Stimulated activated CD4-positive, alpha-beta T cell treated with anti-CD3 and anti-CD28 coated beads, Interleukin-2, amount 100 ng/mL, for 4 hours (primary cell): ENCODE measurements around the gene EXD3.
"Not testable (repeated sequence)": the region's sequence is repeated elsewhere in the genome, so short reads cannot be mapped to it uniquely, and the experiment has no call there.

ENCODE experiments used
- DNase-seq: peaks from one replicate; pipeline ENCODE4 v3.0.0-alpha.2; 2020; ENCODE audit warnings: low read depth

The EXD3 gene

DNA sequence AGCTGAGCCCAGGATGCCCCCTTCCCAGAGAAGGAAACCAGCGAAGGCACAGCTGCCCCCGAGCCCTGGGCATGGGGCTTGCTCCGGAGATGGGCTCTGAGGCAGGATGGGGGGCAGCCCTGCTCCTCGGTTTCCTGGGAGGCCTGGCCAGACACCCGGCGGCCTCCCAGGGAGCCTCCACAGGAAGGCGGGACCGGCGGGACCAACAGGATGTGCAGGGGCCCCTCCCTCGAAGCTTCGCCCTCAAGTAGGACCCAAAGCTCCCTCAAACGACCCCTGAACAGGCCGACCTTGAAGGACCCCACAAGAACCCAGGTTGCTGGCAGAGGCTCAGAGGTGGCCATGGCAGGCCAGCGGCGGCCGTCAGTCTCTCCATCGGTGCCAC is 11.7 kb downstream of the EXD3 start:
- DNase-seq, result no peak

DNA sequence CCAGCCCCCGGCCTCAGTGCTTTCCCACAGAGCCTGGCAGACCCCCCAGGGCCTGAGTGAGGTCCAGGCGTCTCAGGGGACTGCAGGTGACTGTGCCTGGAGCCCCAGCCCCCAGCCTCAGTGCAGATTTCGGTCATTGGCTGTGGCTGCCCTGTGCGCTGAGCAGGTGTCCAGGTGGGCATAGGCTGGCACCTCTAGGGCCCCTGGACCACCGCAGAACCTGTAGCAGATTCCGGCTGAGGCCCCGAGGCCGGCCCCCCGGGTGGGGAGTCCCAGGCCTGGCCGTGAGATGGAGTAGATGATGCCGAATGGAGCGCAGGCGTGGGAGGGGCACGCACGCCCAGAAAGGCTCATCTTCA is 12.1 kb downstream of the EXD3 start:
- DNase-seq, result no peak

DNA sequence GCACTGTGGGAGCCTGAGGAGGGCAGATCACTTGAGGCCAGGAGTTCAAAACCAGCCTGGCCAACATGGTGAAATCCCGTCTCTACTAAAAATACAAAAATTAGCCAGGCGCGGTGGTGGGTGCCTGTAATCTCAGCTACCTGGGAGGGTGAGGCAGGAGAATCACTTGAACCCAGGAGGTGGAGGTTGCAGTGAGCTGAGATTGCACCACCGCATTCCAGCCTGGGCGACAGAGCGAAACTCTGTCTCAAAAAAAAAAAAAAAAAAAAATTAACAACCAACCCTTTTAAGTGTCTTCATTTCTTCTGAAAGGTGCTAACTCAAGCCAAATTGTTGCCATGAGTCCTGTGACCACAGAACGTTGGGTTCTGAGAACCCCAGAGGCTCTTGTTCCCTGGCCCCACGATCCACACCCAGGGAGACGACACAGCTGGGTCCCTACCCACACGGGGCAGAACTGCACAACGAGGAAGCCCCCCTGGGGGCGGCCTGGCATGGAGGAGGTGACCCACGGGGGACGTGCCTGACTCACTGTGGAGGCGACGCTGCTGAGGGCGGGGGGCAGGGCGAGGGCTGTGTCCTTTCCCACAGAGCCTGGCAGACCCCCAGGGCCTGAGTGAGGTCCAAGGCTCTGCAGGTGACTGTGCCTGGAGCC is 12.6 kb downstream of the EXD3 start:
- DNase-seq, result not testable (repeated sequence)

DNA sequence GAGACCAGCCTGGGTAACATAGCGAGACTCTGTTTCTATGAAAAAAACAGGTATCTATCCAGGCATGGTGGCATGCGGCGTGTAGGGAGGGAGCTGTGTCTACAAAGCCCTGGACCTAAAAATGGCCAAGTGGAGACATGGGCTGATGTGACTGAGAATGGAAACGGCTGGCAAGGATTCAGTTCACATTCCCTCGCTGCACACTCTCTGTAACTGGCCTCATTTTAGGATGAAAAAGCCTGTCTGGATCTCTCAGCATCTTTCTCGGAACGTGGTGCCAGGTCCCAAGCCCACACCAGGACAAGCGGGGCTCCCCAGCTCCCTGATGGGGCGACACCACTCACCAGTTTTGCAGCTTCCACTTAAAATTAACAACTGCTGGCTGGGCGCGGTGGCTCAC is 13.4 kb downstream of the EXD3 start:
- DNase-seq, result no peak

DNA sequence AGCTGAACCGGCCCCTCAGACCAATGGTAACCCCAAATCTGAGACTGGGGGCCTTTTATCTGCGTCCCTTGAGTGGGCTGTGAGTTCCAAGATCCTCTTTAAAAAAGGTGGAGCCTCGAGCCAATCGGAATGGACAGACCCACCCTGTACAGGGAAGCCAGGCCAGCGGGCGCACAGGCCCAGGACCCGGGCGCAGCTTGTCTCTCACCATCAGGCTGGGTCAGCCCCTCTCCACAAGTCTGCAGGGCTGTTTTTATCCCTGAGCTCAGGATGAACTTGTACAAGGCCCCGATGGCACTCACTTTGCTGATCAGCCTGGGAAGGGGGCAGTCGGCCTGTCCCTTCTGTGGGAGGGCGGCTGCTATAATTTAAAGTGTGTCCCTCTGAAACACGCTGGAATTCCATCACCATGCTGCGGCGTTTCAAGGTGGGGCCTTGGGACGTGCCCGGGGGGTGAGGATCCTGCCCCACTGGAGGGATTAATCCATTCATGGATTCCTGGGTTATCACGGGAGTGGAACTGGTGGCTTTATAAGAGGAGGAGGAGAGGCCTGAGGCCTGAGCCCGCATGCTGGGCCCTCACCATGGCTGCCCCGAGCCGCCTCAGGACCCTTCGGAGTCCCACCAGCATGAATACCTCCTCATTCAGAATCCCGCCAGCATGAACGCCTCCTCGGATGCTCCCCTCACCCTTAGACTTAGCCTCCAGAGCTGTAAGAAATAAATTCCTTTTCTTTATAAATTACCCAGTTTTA is 14.1 kb downstream of the EXD3 start:
- DNase-seq, result no peak

DNA sequence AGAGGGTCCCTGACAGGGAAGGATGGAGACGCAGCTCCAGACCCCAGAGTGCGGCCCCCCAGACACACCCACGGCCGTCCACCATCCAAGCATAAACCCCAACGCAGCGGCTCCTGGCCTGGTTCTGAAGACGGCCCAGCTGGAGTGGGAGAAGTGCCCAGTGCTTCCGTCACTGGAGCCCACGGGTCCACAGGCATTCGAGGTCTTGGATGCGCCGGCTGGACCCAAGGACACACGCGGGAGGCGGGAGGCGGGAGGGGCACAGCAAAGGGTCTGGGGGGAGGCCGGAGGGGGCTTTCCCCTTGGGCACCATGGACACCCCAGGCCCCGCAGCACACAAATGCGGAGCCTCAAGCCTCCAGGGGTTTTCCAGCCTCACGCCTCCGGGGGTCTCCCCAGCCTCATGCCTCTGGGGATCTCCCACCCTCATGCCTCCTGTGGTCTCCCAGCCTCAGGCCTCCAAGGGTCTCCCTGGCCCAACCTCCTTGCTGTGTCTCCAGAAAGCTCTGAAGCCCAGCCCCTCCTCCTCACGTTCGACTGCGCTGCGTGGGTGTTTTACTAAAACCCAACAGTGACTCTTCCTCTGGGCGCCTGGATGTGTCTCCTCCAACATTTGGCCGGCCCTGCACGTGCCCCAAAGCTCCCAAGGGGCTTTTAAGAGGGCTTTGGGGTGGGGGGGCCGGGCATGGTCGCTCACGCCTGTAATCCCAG is 15.2 kb downstream of the EXD3 start:
- no peak for DNase-seq

DNA sequence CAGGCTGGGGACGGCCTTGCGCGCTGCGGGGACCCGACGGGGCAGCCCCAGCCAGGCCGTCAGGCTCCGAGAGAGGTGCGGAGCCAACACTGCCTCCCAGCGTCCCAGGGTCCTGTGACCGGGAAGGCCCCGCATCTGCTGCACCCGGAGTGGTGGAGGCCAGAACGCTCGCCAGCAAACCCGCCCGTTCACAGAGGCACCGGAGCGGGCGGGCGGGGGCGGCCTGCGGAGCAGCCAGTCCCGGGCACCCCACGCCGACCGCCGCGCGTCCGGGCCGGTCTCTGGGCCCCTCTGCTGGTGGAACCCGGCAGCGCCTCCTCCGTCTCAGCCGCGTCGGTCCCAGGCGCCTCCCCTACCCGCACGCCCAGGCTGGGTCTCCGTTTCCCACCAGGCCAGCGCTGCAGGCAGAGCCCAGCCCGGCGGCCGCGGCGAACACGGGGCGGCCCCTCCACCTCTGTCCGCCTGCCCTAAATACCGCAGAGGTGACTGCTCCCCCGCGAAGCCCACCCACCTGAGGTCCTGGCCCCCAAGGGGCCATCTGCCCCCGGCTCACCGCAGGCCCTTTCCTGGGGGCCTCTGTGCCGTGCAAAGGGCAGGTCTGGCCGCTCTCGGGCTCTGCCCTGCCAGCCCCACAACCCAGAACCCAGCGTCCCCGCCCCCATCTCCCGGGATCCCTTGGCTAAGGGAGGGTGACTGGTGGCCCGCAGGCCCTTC is 15.9 kb downstream of the EXD3 start:
- DNase-seq, result peak; percentile 50

DNA sequence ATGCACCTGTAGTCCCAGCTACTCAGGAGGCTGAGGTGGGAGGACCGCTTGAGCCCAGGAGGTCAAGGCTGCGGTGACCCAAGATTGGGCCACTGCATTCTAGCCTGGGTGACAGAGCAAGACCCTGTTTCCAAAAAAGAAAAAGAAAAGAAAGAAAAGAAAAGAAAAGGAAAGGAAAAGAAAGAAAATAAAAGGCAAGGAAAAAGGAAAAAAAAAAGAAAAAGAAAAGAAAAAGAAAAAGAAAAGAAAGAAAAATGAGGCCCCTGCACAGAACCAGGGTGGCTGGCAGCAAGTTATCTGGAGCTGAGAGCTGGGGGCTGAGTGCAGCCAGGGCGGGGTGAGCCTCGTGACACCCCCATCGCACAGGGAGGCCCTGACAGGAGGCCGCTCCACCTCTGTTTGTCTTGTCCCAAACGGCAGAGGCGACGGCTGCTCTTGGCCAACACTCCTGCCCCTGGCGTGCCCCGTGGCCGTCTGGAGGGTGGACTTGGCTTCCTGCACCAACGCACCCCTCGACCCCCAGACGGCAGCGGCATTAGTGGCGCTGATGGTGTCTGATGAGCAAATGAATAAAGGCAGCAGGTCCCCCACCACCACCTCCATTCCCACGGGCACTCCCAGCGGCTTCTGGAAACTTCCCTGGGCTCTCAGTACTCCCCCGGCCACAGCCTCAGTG is 16.7 kb downstream of the EXD3 start:
- no peak for DNase-seq

DNA sequence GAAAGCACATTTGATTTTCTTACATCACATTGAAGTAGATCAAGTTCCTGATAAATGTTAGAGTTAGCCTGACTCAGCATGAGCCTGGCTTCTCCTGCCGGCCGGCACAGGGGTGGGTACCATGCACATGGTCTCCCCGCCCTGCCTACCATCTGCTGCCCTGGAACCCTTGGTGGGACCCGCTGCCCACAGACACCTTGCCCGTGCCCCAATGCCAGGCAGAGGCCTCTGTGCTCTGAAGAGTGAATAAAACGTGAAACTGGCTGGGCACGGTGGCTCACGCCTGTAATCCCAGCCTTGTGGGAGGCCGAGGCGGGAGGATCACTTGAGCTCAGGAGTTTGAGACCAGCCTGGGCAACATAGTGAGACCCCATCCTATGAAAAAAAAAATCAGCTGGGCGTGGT is 17.3 kb downstream of the EXD3 start:
- no peak for DNase-seq

DNA sequence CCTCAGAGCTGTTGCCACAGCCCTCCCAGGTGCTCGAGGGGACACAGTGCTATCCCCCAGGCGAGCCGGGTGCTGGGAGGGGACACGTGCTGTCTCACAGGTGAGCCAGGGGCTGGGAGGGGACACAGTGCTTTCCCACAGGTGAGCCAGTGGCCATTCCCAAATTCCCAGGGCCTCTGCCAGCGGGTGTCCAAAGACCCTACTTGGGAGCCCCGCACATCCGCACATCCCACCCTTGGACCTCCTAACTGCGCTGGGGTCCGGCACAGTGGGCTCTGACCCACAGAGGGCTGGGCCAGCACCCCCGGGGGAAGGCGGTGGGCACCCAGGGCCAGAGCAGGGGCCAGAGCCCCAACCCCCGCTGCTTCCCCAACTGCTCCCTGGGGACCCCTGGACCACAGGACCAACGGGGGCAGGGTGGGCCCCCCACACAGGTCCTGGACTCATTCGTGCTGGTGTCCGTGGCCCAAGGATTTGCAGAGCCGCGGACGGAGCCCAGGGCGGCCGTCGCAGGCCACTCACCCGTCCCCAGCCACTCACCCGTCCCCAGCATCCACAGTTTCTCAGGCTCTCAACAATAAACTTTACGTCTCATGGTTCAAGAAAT is 17.9 kb downstream of the EXD3 start:
- DNase-seq, result no peak

DNA sequence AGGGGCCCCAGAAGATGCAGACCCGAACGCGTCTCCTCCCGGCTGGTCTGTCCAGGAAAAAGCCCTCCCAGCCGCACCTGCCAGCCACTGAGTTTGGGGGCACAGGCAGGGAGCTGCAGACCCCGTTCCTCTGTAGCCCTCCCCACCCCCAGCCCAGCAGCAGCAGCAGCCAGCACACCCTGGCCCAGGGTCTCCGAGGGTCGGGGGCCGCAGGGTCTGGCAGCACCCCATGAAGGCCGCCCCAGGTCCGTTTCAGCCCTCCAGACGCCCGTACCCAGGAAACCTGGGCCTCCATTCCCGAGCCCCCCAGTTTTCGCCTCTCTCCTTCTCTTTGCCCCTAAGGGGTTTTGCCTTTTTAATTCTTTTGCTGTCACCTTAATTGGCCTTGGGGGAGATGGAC is 19.7 kb downstream of the EXD3 start:
- no peak for DNase-seq

DNA sequence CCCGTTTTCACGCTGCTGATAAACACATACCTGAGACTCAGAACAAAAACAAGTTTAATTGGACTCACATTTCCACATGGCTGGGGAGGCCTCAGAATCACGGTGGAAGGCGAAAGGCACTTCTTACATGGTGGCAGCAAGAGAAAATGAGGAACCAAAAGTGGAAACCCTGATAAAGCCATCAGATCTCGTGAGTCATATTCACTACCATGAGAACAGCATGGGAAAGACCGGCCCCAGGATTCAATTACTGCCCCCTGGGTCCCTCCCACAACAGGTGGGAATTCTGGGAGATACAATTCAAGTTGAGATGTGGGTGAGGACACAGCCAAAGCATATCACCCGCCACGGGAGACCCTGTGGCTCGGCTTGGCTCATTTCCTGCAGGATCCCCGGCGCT is 20.2 kb downstream of the EXD3 start:
- no peak for DNase-seq

DNA sequence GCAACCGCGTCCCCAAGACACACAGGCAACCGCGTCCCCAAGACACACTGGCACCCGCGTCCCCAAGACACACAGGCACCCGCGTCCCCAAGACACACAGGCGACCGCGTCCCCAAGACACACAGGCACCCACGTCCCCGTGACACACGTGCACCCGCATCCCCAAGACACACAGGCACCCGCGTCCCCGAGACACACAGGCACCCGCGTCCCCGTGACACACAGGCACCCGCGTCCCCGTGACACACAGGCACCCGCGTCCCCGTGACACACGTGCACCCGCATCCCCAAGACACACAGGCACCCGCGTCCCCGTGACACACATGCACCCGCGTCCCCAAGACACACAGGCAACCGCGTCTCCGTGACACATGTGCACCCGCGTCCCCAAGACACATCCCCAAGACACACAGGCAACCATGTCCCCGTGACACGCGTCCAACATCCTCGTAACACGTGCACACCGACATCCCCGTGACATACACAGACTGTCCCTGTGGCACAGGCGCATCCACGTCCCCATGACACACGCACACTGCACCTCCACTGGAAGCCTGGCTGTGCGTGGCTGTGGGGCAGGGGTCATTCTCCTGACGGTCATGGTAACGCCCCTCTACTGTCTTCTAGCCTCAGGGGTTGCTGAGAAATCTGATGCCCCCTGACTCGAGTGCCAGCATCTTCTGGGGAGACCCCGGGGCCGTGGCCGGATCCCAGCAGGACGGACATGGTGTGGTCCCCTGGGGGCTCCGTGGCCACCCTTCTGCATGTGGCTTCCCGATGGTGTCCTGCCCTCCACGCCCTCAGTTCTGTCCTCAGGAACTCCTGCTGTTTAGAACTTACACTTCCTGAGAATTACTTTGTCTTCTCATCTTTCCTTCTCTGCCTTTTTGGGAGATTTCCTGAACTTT is 24.1 kb downstream of the EXD3 start:
- DNase-seq, result no peak

DNA sequence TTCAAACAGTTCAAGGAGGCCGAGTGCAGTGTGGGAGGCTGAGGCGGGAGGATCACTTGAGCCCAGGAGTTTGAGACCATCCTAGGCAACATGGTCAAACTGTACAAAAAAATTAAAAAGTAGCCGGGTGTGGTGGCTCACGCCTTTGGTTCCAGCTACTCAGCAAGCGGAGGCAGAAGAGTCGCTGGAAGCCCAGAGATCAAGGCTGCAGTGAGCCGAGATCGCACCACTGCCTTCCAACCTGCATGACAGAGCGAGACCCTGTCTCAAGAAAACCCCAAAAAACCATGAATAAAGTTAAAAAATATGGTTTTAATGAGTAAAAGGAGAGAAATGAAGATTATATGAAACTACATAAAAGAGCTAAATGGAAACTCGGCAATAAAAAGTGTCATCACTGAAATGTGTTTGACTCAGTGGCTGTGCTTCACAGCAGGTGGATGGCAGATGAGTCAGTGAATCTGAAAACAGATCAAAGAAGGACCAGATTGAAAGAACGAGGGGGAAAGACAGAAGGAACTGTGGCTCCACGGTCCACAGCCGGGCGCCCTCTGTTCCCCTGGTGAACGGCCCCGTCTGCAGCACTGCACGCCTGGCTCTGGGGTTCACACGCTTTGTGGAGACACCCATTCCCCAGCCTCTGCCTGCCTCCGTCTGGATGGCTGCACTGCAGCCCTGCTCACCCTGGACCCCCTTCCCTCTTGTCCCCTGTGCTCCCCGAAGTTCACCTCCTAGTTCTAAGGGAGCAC is 25.1 kb downstream of the EXD3 start:
- DNase-seq, result no peak

DNA sequence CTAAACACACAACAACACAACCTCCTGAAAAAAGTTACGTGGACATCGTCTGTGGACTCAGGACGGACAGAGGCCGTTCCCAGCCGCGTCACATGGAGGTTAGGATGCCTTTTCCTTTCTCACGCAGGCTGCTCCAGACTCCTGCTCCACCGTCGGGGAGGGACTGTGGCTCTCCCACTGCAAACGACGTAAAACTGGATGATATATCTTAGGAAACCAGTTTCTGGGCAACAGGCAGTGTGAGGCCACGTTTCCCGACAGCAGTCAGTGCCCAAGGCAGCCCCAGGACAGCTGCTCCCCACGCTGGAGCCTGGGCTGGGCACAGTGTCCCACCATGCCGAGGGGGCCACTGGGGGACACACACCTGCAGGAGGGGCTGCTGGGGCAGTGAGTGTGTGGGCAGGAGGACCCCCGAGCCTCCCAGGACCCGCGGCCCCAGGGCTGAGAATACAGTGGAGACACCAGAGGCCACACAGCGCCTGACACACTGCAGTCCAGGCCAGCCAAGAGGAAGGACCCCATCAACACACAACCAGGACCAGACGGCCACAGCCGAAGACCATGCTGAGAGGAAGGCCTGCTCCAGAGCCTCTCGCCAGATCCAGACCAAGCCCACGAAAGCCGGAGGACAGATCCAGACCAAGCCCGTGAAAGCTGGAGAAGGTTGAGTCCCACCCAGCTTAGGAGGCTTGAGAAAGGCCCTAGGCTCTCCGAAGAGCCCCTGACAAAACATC is 26.2 kb downstream of the EXD3 start:
- no peak for DNase-seq

DNA sequence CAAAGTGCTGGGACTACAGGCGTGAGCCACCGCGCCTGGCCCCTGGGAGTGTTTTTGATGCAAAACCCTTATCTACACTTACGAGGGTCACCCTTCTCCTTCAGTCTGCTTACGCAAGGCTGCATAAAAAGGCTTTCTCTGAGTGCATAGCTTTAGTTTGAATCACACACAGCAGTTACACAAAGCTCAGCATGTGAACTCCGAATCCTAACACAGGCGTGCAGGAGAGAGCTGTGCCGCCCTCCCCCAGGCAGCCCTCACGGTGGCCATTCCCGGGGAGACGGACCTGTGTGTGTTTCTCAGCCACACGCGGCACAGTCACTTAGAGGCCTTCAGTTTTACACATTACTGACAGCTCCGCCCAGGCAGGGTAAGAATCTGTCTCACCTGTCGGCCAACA is 26.7 kb downstream of the EXD3 start:
- no peak for DNase-seq

DNA sequence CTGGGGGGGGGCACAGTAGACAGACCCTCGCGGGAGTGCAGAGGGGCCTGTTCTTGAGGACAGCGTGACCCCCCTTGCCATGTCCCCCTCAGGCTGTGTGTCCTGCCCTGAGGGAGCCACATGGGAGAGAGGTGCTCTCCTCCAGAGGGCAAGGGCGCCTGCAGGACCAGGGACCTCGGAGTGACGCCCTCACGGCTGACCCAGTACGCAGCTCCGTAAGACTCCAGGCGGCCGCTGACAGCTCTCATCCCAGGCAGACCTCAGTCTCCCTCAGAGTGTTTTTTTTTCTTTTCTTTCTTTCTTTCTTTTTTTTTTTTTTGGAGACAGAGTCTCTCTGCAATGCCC is 27.3 kb downstream of the EXD3 start:
- DNase-seq, result no peak

DNA sequence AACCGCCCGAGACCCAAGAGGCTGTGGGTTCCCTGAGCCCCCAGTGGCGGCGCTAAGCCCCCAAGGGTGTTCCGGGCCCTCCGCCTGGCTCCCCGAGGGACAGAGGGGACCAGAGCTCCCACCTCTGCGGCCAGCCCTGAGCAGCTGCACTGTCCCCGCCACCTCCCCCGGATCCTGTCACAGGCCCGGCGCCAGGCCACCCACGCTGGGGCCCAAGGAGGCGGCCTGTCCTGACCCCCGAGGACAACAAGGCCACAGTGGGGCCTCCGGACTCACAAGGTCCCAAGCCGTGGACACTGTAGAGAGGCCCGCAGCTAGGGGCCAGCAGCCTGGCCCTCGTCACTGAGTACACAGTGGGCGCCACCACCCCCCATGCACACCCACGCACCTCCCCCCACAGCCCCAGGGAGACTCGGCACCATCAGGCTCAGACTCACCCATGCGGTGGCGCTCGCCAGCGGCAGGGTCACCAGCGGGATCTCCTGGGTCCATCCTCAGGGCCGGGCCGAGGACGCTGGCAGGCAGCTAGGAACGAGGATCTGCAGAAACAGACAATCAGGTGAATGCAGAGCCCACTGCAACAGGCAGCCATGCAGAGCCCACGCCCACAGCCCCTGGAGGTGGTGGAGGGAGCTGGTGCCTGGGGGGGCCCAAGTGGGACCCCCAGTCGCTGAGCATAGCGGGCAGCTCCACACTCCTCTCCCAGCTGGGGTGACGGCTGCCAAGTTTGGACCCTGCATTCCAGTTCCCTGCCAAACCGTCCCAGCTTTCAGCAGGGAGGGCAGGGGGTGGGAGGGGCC is 27.9 kb downstream of the EXD3 start:
- no peak for DNase-seq
